ENCODE results near the gene KIF23. TPM values are rescaled to one million over a fixed set of nuclear protein-coding genes. Genes with fewer than 3 reads are reported as not detected.

KIF23 gene
- total RNA-seq, 4 donors from 2014 or later: 2.7 to 5.7 (median 3.1) TPM

DNA sequence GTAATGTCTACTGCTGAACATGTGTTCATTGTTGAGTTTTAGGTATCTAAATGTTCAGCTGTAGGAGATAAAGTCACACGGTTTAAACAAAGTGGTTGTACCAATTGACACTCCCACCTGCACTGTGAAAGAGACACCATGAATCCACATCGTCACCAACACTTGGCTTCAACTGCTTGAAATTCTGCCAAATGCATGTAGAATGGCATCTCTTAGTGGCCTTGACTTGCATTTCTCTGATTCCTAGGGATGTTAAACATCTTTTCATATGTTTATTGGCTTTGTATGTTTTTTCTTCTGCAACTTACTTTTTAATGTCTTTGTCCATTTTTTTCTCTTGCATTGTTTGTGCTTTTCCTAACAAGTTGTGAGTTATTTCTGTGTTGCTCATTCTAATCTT, 81.9 kb downstream of the KIF23 start:
- no peak for DNase-seq (ENCODE audit: low spot score in 2 of 2)
- no peak overlapping the region for H3K4me3 ChIP-seq (ENCODE audit: low read depth, poor library complexity, severe bottlenecking)
- WGBS, 2 donors: 50 to 59% methylated on average over 2 of the region's 2 CpGs
- TF ChIP-seq, protein P1, sequence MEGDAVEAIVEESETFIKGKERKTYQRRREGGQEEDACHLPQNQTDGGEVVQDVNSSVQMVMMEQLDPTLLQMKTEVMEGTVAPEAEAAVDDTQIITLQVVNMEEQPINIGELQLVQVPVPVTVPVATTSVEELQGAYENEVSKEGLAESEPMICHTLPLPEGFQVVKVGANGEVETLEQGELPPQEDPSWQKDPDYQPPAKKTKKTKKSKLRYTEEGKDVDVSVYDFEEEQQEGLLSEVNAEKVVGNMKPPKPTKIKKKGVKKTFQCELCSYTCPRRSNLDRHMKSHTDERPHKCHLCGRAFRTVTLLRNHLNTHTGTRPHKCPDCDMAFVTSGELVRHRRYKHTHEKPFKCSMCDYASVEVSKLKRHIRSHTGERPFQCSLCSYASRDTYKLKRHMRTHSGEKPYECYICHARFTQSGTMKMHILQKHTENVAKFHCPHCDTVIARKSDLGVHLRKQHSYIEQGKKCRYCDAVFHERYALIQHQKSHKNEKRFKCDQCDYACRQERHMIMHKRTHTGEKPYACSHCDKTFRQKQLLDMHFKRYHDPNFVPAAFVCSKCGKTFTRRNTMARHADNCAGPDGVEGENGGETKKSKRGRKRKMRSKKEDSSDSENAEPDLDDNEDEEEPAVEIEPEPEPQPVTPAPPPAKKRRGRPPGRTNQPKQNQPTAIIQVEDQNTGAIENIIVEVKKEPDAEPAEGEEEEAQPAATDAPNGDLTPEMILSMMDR (IDR thresholded peaks at IDR 0.05): no peak
- TF ChIP-seq POLR2A (IDR thresholded peaks at IDR 0.05): no peak
- intact Hi-C loops (cut with DNase I; ENCODE audit: low total_unique reads): no loop called here

DNA sequence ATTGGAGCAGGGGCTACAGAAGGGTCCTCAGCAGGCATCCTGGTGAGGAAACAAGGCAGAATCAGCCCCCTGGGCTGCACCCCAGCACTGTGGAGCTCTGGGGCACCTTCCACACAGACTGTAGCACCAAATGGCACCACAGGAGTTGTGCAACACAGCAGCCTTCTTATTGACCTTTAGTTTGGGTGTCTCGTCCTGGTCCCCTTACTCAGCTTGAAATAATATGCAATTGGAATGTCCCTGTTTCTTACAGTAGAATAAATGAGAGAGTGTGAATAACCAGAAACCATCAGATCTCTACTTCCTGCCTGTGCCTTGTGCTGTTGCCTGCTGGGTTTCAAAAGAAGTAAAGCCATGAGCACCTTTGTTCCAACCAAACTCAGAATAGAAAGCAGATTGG, 82.9 kb downstream of the KIF23 start:
- WGBS, 2 donors: 89 to 100% methylated on average over 1 of the region's 1 CpG
- intact Hi-C loops (cut with DNase I; ENCODE audit: low total_unique reads): no loop called here
- H3K4me3 ChIP-seq (ENCODE audit: low read depth, poor library complexity, severe bottlenecking): no peak overlapping the region
- DNase-seq (ENCODE audit: low spot score in 2 of 2): no peak
- TF ChIP-seq POLR2A (IDR thresholded peaks at IDR 0.05): no peak
- TF ChIP-seq, protein P1 (IDR thresholded peaks at IDR 0.05): no peak

DNA sequence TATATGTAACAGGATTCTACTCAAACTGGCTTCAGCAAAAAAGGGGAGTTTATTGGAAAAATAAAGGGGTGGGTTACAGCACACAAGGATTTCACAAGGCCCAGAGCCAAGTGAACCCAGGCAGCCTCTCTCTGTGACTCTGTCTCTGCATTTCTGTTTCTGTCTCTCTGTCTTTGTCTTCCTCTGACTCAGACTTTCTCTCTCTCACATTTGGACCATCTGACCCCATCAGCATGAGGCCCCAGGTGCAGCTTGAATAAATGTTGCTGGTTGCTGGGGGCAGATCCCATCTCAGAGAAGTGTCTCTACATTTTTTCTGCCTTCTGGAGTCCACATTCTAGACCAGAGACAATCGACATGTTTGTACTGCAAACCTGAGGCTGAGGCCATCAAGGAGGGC, 83.5 kb downstream of the KIF23 start:
- no peak for DNase-seq (ENCODE audit: low spot score in 2 of 2)
- TF ChIP-seq, protein P1 (IDR thresholded peaks at IDR 0.05): no peak
- no peak for TF ChIP-seq POLR2A (IDR thresholded peaks at IDR 0.05)
- WGBS, 2 donors: 67 to 74% methylated on average over 1 of the region's 1 CpG
- intact Hi-C loops (cut with DNase I; ENCODE audit: low total_unique reads): no loop called here
- no peak overlapping the region for H3K4me3 ChIP-seq (ENCODE audit: low read depth, poor library complexity, severe bottlenecking)

Other genes with a start within 250 kb of the KIF23 start
- 10 to 100 TPM in 1 of 4 donors, 1 to 10 TPM in 3; 4.2 to 16.4 (median 6.8) TPM for gene PAQR5, start 115.4 kb upstream of the KIF23 start, total RNA-seq
- gene RPLP1, start 38.5 kb downstream of the KIF23 start, total RNA-seq: 1,000 to 10,000 TPM; 1,024 to 2,624 (median 1,151) TPM

Data from lower leg skin (tissue), 4 donors.